ENCODE measurements around the gene RAB11FIP4.

The RAB11FIP4 gene

GRCh38 chr17:31389657-31390381 is 1.7 kb upstream of the RAB11FIP4 start:
- H3K4me1 Mint-ChIP-seq, result peaks cover 7% of the 10 kb centered on the region
- ATAC-seq (replicated peaks; ENCODE audit: extremely low read depth, poor library complexity, severe bottlenecking), result no peak
- peak overlapping the region; percentile 80 for H3K4me3 Mint-ChIP-seq
- H3K27me3 Mint-ChIP-seq, result peaks cover 49% of the 10 kb centered on the region
- H3K36me3 Mint-ChIP-seq (ENCODE audit: insufficient read depth), result peaks cover 1% of the 10 kb centered on the region
- no peak overlapping the region for H3K27ac Mint-ChIP-seq (ENCODE audit: low read depth)
- H3K9me3 Mint-ChIP-seq, result no peaks in the 10 kb centered on the region
- DNase-seq (ENCODE audit: low spot score in 2 of 2), result no peak

GRCh38 chr17:31390426-31390747 is 1.1 kb upstream of the RAB11FIP4 start:
- Mint-ChIP-seq H3K27ac (ENCODE audit: low read depth) (no peak overlapping the region), H3K9me3 (no peaks in the 10 kb centered on the region), H3K27me3 (peaks cover 54% of the 10 kb centered on the region), H3K36me3 (ENCODE audit: insufficient read depth) (peaks cover 1% of the 10 kb centered on the region), H3K4me3 (peak overlapping the region; percentile 80), H3K4me1 (peaks cover 7% of the 10 kb centered on the region)
- DNase-seq (ENCODE audit: low spot score in 2 of 2), result no peak
- no peak for ATAC-seq (replicated peaks; ENCODE audit: extremely low read depth, poor library complexity, severe bottlenecking)

- DNase-seq (ENCODE audit: low spot score in 2 of 2), result no peak
- Mint-ChIP-seq H3K36me3 (ENCODE audit: insufficient read depth) (peaks cover 1% of the 10 kb centered on the region), H3K27me3 (peaks cover 60% of the 10 kb centered on the region), H3K4me3 (peak overlapping the region; percentile 80), H3K27ac (ENCODE audit: low read depth) (no peak overlapping the region), H3K9me3 (no peaks in the 10 kb centered on the region), H3K4me1 (peaks cover 7% of the 10 kb centered on the region)
- no peak for ATAC-seq (replicated peaks; ENCODE audit: extremely low read depth, poor library complexity, severe bottlenecking)
These were observed 553 bp upstream of the RAB11FIP4 start for GRCh38 chr17:31390748-31391495.

- Mint-ChIP-seq H3K4me3 (peak overlapping the region; percentile 63), H3K36me3 (ENCODE audit: insufficient read depth) (peaks cover 1% of the 10 kb centered on the region), H3K27ac (ENCODE audit: low read depth) (no peak overlapping the region), H3K9me3 (no peaks in the 10 kb centered on the region), H3K27me3 (peaks cover 72% of the 10 kb centered on the region), H3K4me1 (peaks cover 7% of the 10 kb centered on the region)
- DNase-seq (ENCODE audit: low spot score in 2 of 2) (no peak), ATAC-seq (replicated peaks; ENCODE audit: extremely low read depth, poor library complexity, severe bottlenecking) (no peak)
These were observed 754 bp downstream of the RAB11FIP4 start for GRCh38 chr17:31392002-31392855.

- peaks cover 1% of the 10 kb centered on the region for H3K36me3 Mint-ChIP-seq (ENCODE audit: insufficient read depth)
- no peak overlapping the region for H3K27ac Mint-ChIP-seq (ENCODE audit: low read depth)
- peak overlapping the region; percentile 63 for H3K4me3 Mint-ChIP-seq
- ATAC-seq (replicated peaks; ENCODE audit: extremely low read depth, poor library complexity, severe bottlenecking) (no peak), DNase-seq (ENCODE audit: low spot score in 2 of 2) (peak in 1 of 2 donors; percentile 12)
- H3K9me3 Mint-ChIP-seq, result no peaks in the 10 kb centered on the region
- H3K27me3 Mint-ChIP-seq, result peaks cover 73% of the 10 kb centered on the region
- H3K4me1 Mint-ChIP-seq, result peaks cover 7% of the 10 kb centered on the region
These were observed 1.6 kb downstream of the RAB11FIP4 start for GRCh38 chr17:31392856-31393748.

DNA sequence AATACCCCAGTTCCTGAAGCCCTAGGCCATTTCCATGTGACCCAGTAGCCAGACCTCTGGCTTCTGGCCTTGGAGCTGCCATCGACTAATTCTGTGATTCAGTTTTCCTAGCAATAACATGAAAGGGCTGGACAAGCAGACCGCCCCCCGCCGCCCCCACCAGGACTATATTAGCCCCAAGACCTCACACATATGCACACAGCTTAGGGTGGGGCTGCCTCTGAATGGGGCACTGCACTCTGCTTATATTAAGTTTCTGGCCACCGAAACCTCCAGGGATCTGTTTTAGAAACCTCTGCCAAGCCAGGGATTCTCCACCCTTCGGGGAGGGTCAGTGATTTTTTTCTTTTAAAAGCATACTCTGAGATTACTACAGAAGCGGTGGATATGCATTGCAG is 2.3 kb downstream of the RAB11FIP4 start:
- no peaks in the 10 kb centered on the region for H3K36me3 Mint-ChIP-seq (ENCODE audit: insufficient read depth)
- no peak for ATAC-seq (replicated peaks; ENCODE audit: extremely low read depth, poor library complexity, severe bottlenecking)
- H3K27me3 Mint-ChIP-seq, result peaks cover 79% of the 10 kb centered on the region
- H3K4me3 Mint-ChIP-seq, result peak overlapping the region; percentile 17
- no peak for DNase-seq (ENCODE audit: low spot score in 2 of 2)
- H3K27ac Mint-ChIP-seq (ENCODE audit: low read depth), result no peak overlapping the region
- peaks cover 7% of the 10 kb centered on the region for H3K4me1 Mint-ChIP-seq
- H3K9me3 Mint-ChIP-seq, result no peaks in the 10 kb centered on the region

DNA sequence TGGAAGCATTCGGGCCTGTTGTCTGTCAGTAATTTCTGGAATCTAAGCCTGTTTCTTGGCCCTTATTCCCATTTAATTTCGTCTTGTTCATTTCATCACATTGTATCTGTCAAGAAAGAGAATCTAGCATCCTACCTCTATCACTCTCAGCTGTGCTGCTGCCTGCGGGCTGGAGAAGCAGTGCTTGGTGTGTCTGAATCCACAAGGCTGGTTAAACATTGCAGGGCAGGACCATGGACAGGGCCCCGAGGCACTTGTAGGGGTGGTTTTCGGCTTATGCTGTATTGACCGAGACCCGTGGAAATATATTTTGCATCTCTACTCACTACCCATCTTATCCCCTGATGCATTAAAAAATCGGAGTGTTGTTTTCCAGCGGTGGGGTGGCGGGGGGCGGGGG is 3.1 kb downstream of the RAB11FIP4 start:
- Mint-ChIP-seq H3K27me3 (peaks cover 75% of the 10 kb centered on the region), H3K27ac (ENCODE audit: low read depth) (no peak overlapping the region), H3K9me3 (no peaks in the 10 kb centered on the region), H3K4me3 (no peak overlapping the region), H3K36me3 (ENCODE audit: insufficient read depth) (no peaks in the 10 kb centered on the region), H3K4me1 (peaks cover 7% of the 10 kb centered on the region)
- no peak for ATAC-seq (replicated peaks; ENCODE audit: extremely low read depth, poor library complexity, severe bottlenecking)
- no peak for DNase-seq (ENCODE audit: low spot score in 2 of 2)

- Mint-ChIP-seq H3K36me3 (ENCODE audit: insufficient read depth) (no peaks in the 10 kb centered on the region), H3K4me1 (no peaks in the 10 kb centered on the region), H3K27me3 (peaks cover 64% of the 10 kb centered on the region), H3K4me3 (no peak overlapping the region), H3K9me3 (no peaks in the 10 kb centered on the region), H3K27ac (ENCODE audit: low read depth) (no peak overlapping the region)
- ATAC-seq (replicated peaks; ENCODE audit: extremely low read depth, poor library complexity, severe bottlenecking) (no peak), DNase-seq (ENCODE audit: low spot score in 2 of 2) (no peak)
These were observed 5.9 kb downstream of the RAB11FIP4 start for GRCh38 chr17:31397256-31397939.

GRCh38 chr17:31398381-31399311 is 7.2 kb downstream of the RAB11FIP4 start:
- DNase-seq (ENCODE audit: low spot score in 2 of 2), result no peak
- H3K27me3 Mint-ChIP-seq, result peaks cover 52% of the 10 kb centered on the region
- no peak overlapping the region for H3K27ac Mint-ChIP-seq (ENCODE audit: low read depth)
- no peaks in the 10 kb centered on the region for H3K4me1 Mint-ChIP-seq
- no peak overlapping the region for H3K4me3 Mint-ChIP-seq
- H3K36me3 Mint-ChIP-seq (ENCODE audit: insufficient read depth), result no peaks in the 10 kb centered on the region
- no peak for ATAC-seq (replicated peaks; ENCODE audit: extremely low read depth, poor library complexity, severe bottlenecking)
- no peaks in the 10 kb centered on the region for H3K9me3 Mint-ChIP-seq

GRCh38 chr17:31400481-31400950 is 9.0 kb downstream of the RAB11FIP4 start:
- Mint-ChIP-seq H3K9me3 (no peaks in the 10 kb centered on the region), H3K36me3 (ENCODE audit: insufficient read depth) (peaks cover 2% of the 10 kb centered on the region), H3K4me3 (no peak overlapping the region), H3K27ac (ENCODE audit: low read depth) (no peak overlapping the region), H3K27me3 (peaks cover 34% of the 10 kb centered on the region), H3K4me1 (no peaks in the 10 kb centered on the region)
- DNase-seq (ENCODE audit: low spot score in 2 of 2) (no peak), ATAC-seq (replicated peaks; ENCODE audit: extremely low read depth, poor library complexity, severe bottlenecking) (no peak)
